TTC549 (cell line): ENCODE data around the gene ICA1.
"Not testable (repeated sequence)": the region's sequence is repeated elsewhere in the genome, so short reads cannot be mapped to it uniquely, and the experiment has no call there.

Experiments
- FAIRE-seq: peaks from 2 replicates; lab custom pipeline; 2012; peaks lifted over from hg19 to GRCh38; lab: Jason Lieb, UNC

ICA1 gene

DNA sequence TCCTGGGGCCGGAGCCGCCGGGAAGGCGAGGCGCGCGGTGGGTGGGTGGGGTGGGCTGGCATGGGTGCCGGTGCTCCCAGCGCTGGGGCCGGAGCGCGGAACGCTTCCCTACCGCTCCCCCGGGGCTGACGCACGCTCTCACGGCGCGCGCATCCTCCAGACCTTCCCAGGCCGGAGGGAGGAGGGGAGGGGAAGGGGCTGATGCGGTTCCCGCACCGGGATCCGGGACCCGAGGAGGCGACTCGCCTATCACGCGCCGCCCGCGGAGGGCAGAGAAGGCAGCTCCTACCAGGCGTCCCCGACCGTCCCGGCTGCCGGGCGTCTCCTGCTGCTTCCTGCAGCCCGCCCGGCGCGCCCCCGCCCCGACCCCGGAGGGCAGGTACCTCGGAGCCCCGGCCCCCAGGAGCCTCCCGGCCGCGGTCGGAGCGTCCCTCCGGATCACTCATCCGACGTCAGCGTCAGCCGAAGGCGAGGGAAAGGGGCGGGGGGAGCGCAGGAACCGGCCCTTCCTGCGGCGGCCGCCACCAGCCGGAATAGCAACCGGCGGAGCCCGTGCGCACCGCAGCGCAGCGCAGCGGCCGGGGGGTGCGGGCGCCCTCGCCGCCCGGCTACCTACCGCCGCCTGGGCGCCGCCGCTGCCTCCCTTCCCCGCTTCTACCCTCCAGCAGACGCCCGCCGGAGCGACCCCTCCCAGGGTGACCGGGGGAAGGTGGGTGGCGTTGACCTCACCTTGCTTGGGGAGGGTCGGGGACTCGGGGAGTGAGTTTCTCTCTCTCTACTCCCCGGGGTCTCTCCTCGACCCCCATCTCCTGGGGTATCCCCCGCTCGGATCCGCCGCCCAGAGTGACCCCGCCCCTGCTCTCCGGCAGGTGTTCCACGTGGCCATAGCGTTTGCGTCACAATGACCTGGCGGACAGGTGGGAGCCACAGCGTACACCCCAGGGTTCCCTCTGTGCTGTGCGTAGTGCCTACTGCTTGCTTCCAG lies at the start of gene ICA1:
ICA1 (minus strand) TSS at position 457 of the 985 bp plus-strand sequence. CDS start 26,241 bp downstream, outside the sequence.
- no peak for FAIRE-seq

DNA sequence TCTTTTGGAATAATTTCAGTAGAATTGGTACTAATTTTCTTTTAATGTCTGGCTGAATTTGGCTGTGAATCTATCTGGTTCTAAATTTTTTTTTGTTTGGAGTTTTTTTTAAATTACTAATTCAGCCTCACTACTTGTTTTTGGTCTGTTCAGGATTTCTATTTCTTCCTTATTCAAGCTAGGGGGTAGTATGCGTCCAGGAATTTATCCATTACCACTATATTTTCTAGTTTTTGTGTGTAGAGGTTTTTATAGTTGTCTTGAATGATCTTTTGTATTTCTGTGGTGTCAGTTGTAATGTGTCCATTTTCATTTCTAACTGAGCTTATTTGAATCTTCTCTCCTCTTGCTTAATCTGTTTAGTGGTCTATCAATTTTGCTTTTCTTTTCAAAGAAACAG lies 48.9 kb upstream of the ICA1 start:
- no peak for FAIRE-seq

DNA sequence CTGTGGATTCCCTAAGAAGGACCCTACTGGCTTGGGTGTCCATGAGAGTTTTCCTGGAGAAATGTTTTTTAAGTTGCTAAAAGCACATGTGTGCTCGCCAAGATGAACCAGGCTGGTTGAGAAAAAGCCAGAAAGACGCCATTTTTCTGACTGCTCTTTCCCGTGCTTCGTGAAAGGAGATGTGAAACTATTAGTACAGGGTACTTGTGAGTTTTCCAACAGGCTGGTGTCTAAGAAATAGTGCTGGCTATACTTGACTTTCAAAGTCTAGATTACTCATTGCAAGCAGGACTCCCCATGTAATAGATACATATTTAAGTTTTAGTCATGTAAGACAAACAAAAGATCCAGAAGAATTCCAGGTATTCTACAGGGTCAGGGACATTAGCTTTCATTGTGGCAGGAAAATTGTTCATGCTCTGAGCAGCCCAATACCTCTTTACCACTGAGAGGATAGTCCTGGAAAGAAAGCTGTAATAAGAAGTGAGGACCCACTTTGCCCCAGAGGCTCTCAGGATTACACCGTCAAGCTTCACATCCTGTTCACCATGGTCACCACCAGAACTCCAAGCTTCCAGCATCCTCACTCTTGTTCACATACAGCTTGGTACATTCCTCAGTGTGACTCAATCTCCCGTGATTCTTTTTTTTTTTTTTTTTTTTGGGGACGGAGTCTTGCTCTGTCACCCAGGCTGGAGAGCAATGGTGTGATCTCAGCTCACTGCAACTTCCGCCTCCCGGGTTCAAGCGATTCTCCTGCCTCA lies 43.8 kb upstream of the ICA1 start:
- no peak for FAIRE-seq

DNA sequence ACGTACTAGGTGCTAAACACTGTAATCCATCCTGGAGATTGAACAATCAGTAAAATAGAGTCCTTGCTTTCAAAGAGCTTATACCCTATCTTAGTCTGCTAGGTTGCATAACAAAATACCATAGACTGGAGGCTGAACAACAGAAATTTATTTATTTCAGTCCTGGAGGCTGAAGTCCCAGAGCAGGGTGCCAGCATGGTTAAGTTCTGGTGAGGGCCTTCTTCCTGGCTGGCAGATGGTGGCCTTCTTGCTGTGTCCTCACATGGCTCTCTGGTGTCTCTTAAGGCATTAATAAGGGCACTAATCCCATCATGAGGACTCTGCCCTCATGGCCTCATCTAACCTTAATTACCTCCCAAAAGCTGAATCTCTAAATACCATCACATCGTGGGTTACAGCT lies 43.1 kb upstream of the ICA1 start:
- FAIRE-seq: no peak

DNA sequence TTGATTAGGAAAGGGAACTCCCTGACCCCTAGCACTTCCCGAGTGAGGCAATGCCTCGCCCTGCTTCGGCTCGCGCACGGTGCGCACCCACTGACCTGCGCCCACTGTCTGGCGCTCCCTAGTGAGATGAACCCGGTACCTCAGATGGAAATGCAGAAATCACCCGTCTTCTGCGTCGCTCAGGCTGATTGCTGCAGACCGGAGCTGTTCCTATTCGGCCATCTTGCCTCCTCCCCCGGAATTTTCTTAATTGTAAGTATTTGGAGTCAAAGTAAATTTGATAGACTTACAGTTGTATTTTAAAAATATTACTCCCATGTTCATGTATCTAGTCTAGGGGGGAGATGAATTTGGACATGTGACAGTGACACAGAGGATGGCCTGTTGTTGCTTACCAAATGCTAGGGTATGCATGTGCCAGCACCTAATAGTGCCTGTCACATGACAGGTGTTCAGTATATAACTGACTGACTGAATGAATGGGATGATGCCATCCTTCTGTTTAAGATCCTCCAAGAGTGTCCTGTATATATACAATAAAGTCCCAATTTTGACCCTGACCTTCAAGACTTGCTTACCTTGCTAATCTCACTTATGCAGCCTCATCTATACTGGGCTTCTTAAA lies 42.0 kb upstream of the ICA1 start:
- FAIRE-seq: no peak

DNA sequence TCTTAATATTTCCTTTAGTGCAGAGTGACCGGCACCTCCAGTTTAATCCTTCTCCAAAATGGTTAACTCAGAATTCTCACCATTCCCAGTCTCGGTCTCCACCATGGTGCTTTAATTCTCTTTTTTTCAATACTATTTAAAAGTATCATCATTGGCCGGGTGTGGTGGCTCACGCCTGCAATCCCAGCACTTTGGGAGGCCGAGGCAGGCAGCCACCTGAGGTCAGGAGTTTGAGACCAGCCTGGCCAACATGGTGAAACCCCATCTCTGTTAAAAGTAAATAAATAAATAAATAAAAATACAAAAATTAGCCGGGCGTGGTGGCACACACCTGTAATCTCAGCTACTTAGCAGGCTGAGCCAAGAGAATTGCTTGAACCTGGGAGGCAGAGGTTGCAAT lies 35.1 kb upstream of the ICA1 start:
- FAIRE-seq: not testable (repeated sequence)

DNA sequence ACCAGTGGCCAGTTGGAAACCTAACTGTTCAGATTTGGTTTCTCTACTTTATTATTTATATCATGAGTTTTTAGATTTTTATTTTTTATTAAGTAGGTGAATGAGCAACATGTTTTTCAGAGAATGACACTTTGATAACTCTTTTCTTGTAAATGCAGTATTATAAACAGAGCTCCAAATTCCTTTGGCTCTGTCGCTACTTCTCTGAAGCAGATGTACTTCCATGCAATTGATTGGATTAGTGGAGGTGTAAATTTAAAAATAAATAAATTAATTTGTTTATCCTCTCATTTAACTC lies 34.3 kb upstream of the ICA1 start:
- FAIRE-seq: no peak

DNA sequence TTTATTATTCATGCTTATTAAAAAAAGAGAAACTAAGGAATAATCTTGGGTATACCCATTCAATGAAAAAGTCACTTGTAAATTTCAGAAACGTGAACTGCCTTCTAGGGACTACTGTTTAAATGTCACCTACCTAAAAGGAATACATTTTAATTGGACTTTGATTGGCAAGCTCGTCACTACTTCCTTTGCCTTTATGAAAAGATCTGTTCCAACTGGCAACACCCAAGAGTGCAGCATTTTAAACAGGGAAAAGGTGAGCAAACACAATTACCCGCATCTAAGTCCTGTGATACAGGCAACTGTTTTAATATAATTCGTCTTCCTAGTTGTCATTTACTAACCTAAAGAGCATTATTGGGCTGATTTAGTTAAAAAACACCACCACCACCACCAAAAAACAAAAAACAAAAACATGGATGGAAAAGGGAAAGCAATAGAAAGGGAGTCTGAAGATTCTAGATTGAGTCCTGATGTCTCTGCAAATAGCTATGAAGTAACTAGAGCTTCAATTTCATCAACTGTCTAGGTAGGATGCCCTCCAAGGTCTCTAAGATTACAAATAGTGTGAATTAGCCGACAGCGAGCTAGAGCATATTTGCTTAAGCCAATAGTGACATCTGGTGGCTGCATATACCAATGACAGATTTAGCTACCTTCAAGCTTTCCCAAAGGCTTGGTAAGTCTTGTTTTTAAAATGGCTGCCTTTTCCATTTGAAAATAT lies 33.8 kb upstream of the ICA1 start:
- peak; percentile 96 for FAIRE-seq

DNA sequence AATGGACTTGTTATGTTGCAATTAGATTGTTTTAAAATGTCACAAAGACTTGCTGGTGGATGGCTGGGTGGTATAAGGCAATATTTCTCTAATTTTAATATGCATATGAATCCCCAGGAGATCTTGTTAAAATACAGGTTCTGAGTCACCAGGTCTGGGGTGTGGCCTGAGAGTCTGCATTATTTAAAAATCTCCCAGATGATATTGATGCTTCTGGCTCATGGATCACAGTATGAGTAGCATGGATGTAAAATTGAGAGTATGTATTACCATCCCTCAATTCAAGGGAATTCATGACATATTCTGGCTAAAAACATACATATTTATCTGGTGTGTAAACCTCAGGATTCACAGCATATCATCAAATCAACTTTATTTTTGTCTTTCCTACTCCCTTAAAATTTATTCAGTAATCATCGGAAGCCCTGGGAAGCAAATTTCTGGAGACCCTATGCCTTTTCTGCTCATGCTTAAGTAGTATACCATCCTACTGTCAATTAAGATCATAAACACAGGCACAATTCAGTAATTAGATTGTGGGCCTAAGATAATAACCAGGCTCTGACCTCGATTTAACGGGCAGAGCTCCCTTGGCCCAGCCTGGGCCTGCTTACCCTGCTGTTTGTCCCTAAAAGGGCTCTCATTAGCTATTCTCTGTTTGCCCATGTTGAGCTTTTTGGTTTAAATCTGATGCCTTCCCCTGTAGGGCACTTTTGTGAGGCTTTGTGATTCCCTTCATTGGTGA lies 29.6 kb upstream of the ICA1 start:
- FAIRE-seq: no peak

DNA sequence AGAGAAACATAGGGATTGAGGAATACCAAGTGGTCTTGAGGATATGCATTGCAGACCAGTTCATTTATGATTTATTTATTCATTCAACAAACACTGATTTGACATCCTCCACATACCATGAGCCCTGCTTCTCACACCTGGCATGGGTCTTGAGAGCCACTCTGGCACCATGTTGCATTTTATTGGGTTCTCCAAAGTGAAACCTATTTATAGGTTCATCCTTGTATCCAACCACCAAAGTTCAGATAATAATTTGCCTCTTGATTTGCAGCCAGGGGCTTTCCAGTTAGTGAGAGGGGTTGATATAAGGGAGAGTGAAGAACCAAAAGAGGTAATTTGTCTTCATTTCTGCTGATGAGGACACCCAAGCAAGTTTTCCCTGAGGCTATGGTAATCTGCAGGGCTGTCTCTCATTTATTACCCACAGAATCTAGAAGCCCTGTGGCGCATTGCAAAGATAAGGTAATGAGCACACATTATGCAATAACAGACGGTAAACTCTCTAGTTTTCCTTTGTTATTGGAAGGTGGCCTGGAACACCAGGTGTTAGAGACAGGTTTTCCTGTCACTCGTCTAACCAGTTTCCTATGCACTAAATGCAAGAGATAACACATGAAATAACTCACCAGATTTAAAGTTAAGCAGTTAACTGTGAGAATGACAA lies 28.8 kb upstream of the ICA1 start:
- FAIRE-seq: no peak

DNA sequence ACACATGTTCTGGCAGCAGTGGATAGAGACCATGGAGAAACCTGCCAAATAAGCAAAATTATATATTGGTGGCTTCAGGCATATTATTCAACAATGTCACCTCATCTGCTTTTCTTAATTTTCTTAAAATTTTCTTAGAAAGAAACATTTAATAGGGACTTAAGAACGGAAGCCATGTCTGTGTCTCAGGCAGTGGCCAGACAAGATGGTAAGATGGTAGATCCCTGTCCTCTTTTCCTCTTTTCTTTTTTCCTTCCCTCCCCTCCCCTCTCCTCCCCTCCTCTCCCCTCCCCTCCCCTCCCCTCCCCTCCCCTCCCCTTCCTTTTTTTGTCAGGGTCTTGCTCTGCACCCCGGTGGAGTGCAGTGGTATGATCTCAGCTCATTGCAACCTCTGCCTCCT lies 24.2 kb upstream of the ICA1 start:
- no peak for FAIRE-seq

DNA sequence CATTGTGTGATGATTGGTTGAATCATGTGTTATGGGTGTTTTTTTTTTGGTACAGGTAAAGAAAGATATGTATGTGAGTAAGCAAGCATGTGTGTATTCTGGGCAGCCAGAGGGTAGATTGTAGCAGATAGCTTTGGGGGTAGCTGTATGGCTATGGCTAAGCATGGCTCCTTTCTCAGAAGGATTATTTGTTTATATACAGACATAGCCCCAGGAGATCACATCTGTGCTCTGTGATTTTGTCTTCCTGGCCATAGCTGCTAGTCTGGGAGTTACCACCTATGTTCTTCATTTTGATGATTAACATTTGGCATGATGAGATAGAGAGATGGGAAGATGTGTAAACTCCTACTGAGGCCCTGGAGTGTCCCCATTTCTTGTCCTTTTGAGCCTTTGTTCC lies 23.2 kb upstream of the ICA1 start:
- FAIRE-seq: no peak

DNA sequence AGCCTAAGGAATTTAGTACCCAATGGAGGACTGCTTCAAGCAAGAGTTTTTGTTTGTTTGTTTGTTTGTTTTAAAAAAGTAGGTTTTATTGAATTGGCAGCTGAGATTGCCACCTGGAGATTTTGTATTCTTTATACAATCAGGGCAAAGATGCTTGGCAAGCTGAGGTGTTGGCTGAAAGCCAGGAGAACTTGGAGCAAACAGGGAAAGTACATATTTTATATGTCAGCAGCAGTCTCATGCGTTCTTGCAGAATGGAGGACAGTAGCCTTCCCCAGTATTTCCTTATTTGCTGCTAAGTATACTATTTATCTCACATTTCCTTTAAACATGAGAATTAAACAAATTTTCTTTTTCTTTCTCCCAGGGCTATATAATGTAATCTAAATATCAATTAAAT lies 22.6 kb upstream of the ICA1 start:
- FAIRE-seq: no peak

DNA sequence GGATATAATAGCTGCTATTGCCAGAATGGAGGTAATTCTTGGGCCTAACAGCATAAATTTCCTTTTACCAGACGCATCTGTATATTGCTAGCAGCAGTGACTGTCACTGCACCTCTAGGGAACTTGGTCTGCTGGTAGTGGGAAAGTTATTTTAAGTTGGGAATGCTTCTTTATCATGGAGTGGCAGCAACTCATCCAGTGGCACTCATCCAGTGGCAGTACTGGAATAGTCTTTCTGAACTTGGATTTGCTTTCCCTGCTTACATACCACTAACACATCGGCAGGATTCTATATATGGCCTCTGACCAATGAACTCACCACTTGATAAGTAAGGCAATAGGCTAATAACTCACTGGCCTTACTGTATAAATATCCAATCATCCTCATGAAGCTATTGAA lies 22.0 kb upstream of the ICA1 start:
- FAIRE-seq: no peak

DNA sequence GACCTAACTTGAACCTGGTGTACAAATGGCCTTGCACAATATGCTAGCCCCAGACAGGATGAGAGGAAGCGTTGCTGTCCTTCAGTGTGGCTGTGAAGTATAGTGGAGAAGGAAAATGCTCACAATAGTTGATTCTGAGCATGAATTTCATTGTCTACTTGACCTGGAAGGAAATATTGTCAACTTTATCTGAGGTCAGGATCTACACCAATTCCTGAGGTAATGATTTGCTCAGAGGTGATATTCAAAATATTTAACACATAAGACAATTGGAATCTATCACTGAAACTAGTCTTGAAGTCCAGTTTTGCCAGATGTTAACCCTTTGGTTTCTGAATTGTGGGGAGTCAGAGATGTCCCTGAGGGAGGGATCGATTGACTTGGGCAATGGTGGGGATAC lies 20.9 kb upstream of the ICA1 start:
- no peak for FAIRE-seq

DNA sequence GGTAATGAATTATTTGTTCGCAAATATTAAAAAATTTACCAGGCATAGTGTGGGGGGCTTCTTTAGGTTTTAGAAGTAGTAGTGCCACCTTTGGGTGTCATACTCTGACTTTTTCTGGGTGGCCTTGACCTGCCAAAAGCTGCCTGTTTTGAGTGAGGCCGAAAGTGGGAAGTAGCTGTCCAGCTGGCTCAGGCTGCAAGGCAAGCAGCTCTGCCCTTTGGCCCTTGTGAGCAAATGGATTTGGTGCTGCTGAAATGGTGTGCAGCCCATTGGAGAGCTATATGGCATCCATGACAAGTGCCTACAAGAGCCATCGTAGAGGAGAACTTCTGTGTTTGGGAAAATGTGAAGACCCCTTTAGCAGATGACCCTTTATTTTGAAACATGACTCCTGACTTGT lies 20.2 kb upstream of the ICA1 start:
- FAIRE-seq: no peak

DNA sequence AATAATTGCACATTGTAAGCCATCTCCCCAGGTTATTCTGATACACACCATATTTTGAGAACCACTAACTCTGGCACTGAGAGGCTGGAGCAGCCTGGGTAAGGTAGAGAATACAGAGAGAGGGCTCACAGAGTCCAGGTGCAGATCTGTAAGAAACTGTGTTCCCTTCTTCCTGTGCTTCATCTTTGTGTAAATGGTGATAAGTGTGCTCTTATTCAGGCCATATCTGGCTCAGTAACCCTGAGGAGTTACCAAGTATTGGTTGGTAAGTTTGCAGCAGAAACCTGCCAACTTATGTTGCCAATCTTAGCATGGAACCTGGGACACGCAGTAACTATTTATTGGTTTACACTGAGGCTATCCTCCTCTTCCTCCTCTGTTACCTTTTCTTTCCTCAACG lies 16.2 kb upstream of the ICA1 start:
- no peak for FAIRE-seq

DNA sequence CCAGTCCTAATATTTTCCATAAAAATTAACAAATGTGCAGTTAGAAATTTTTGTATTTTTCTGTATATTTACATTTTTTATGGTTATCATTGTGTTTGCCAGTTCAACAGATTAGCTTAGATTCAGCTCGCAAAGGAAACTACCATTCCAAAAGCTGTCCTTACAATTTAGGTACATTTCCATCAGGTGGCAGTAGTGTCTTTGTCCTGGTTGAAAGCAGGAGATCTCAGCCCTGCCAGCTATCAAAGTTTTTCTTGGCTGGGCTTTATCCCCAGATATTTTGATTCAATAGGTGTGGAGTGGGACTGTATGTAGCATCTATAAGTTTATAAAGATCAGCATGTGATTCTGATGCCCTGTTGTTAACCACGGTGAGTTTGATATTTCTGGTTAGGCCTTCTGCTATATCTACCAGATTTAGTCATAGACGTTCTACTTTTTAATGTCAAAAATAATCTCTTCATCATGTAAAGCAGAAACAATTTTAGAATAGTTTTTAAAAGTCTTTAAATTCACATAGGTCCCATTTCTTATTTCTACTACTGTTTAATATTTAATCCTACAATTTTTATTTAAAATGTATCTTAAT lies 15.5 kb upstream of the ICA1 start:
- no peak for FAIRE-seq

DNA sequence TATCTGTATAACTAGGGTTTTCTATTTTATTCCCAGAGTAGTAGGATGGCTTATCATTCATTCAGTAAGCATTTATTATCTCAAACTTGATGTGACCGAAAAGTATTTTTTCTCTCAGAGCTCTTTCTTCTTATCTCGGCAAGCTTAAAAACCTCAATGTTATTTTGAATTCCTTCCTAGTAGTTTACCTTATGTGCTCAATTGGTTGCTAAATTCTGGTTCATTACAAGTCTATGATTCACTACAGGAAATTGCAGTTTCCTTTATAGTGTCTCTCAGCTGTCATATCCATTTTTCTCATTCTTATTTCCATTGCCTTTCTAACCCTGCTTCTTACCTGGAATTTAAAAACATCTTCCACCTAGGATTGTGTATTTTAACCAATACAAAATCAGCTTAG lies 12.6 kb upstream of the ICA1 start:
- FAIRE-seq: no peak

DNA sequence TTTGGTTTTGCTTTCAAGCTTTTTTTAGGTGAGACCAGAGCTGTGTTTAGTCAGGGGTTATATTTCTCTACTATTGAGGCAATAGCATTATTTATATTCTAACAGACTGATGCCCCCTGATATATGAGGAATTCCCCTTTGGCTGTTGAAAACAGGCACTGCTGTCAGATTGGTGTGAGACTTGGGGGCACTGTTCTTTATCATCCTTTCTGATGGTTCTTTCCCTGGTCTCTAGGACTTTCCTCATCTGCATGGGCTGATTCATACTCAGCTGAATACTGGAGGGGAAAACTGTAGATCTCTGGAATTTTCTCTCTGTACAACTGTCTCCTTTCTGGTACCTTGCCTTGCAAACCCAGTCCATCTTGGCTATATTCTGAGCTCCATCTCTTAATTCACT lies 10.0 kb upstream of the ICA1 start:
- no peak for FAIRE-seq

DNA sequence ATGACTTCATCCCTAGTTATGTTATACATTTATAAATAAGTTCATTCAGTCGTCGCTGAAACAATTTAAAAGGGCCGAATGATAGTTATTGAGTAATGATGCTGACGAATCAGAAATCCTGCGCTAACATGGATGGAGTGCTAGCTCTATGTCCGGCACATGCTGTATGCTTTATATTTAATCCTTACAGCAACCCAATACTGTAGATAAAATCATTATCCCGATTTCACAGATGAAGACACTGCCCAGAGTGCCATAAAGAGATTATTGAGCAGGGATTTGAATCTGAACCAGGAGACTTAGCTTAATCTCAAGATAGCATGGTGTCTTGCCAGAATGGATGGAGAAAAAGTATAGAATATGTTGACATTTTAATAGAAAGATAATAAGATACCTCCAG lies 1.1 kb upstream of the ICA1 start:
- no peak for FAIRE-seq
